ENCODE data around the gene EMC6.
A peak's percentile ranks its signal among the peaks of the same experiment; 100 is the strongest.

EMC6 gene

DNA sequence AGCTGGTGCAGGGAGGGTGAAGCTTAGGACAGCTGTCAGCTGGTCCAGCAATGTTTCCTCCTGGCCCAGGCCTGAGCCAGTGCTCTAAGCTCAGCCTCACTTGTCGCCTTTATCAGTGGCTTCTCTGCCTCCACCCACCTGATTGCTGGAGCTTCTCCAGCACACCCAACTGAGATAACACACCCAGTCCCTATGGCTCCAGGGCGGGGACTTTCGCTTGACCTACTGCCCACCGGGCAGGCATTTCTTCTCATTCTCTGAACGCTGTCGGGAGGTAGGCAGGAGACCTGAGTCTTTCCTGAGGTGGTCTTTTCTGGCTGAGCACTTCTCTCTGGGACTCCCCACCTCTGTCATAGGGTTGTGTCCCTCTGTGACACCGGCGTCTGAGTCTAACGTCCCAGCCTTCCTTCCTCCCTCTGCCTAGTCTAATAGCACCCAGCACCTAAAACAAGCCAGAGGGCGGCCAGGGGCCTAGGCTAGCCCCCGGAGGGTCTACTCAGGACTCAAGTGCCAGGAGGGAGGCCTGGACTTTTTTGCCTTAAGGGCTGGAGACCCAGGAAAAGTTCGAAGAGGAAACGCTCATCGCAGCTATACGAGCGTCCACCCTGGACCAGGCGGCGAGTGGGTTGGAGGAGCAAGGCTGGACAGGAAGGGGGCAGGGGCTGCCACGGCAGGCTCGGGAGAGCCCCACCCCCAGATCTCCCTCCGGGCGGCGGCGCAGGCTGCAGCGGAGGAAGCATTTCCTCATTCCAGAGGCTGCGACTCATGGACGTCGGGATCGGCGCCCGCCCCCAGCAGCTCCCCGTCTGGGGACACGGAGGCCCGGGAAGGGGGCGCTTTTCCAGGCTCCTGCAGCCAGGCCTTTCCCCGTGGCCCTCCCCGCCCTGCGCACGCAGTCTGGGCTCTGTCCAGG is 990 bp upstream of the EMC6 start:
- H3K27ac ChIP-seq (ENCODE audit: low read depth, low read length), result peak overlapping the region; percentile 97
- peaks cover 24% of the 10 kb centered on the region for H3K36me3 ChIP-seq (ENCODE audit: control insufficient read depth, insufficient read depth, low read length)
- H3K4me3 ChIP-seq (ENCODE audit: low read depth, low read length), result peak overlapping the region; percentile 97

DNA sequence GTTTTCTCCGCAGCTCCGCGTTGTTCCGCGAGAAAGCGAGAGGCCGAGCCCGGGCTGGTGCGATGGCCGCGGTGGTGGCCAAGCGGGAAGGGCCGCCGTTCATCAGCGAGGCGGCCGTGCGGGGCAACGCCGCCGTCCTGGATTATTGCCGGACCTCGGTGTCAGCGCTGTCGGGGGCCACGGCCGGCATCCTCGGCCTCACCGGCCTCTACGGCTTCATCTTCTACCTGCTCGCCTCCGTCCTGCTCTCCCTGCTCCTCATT is 404 bp downstream of the EMC6 start:
- no peaks in the 10 kb centered on the region for H3K9me3 ChIP-seq (ENCODE audit: control insufficient read depth, insufficient read depth, low read depth, low read length)
- H3K36me3 ChIP-seq (ENCODE audit: control insufficient read depth, insufficient read depth, low read length), result peaks cover 11% of the 10 kb centered on the region
- peak overlapping the region; percentile 95 for H3K27ac ChIP-seq (ENCODE audit: low read depth, low read length)
- H3K4me1 ChIP-seq (ENCODE audit: control insufficient read depth, insufficient read depth, low read length), result peaks cover 6% of the 10 kb centered on the region
- peak overlapping the region; percentile 97 for H3K9ac ChIP-seq (ENCODE audit: low read length)
- no peaks in the 10 kb centered on the region for H3K27me3 ChIP-seq (ENCODE audit: control insufficient read depth, insufficient read depth, low read length)
- H3K4me3 ChIP-seq (ENCODE audit: low read depth, low read length), result peak overlapping the region; percentile 97

More for the DNA sequence above, 990 bp upstream of the EMC6 start:
- Histone ChIP-seq H3K9me3 (ENCODE audit: control insufficient read depth, insufficient read depth, low read depth, low read length) (no peaks in the 10 kb centered on the region), H3K27me3 (ENCODE audit: control insufficient read depth, insufficient read depth, low read length) (no peaks in the 10 kb centered on the region), H3K4me1 (ENCODE audit: control insufficient read depth, insufficient read depth, low read length) (peaks cover 6% of the 10 kb centered on the region), H3K9ac (ENCODE audit: low read length) (peak overlapping the region; percentile 99)

DNA sequence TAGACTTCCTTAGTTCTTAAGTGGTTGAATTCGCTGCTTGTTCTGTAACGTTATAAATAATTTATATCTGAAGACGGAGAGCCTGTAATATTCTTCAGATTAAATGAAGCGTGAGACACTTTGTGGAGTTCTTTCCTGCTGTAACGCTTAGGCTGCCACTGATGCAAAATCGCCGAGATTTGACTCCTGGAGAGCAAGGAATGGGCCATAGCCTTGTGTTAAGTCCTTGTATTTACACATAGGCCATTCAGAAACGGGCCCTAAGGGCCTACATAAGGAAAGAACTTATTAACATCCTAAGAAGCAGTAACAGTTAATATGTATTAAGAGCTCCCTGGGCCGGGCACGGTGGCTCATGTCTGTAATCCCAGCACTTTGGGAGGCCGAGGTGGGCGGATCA is 936 bp downstream of the EMC6 start:
- Histone ChIP-seq H3K9ac (ENCODE audit: low read length) (peak overlapping the region; percentile 97), H3K9me3 (ENCODE audit: control insufficient read depth, insufficient read depth, low read depth, low read length) (no peaks in the 10 kb centered on the region), H3K36me3 (ENCODE audit: control insufficient read depth, insufficient read depth, low read length) (peaks cover 6% of the 10 kb centered on the region; the same call in 1 of the 2 replicates), H3K27ac (ENCODE audit: low read depth, low read length) (peak overlapping the region; percentile 95; the same call in 1 of the 2 replicates), H3K4me1 (ENCODE audit: control insufficient read depth, insufficient read depth, low read length) (peaks cover 6% of the 10 kb centered on the region), H3K27me3 (ENCODE audit: control insufficient read depth, insufficient read depth, low read length) (no peaks in the 10 kb centered on the region), H3K4me3 (ENCODE audit: low read depth, low read length) (peak overlapping the region; percentile 97)

DNA sequence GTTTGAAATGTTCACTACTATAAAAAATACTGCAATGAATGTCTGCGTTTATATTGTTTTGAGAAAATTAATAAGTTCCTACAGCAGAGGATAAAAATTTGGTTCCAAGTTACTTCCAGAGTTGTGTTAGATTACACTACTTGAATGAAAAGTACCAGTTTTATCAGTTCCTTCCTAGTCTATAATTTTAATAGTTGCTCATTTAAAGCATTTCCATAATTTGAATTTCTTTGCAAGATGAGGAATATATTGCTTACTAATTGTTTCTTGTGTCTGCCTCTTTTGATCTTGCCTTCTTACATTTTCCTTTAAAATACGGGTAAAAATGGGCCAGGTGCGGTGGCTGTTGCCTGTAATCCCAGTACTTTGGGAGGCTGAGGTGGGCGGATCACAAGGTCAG is 4.0 kb downstream of the EMC6 start:
- Histone ChIP-seq H3K9ac (ENCODE audit: low read length) (no peak overlapping the region), H3K4me3 (ENCODE audit: low read depth, low read length) (no peak overlapping the region), H3K27me3 (ENCODE audit: control insufficient read depth, insufficient read depth, low read length) (no peaks in the 10 kb centered on the region), H3K27ac (ENCODE audit: low read depth, low read length) (no peak overlapping the region), H3K9me3 (ENCODE audit: control insufficient read depth, insufficient read depth, low read depth, low read length) (no peaks in the 10 kb centered on the region), H3K4me1 (ENCODE audit: control insufficient read depth, insufficient read depth, low read length) (0 out of 2 replicates have a peak, but pooled peaks cover 2% of the 10 kb centered on the region), H3K36me3 (ENCODE audit: control insufficient read depth, insufficient read depth, low read length) (no peaks in the 10 kb centered on the region)

DNA sequence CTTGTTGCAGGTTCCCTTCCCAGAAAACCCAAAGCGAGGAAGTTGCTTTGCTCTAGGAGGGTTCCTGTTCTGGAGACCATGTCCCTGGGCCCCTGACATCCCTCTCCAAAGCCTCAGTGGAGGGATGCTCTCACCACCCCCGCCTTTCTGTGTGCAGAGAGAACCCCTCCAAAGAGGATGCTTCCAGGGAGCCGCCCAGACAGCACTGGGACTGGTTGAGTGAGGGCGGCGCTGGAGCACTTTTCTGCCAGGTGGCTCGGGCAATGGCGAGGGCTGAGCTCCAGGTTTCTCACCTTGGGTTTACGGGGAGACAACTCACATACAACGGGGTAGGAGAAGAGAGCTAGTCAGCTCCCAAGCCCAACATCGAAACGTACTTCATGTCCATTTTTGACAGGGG is 7.3 kb downstream of the EMC6 start:
- Histone ChIP-seq H3K9ac (ENCODE audit: low read length) (no peak overlapping the region), H3K4me1 (ENCODE audit: control insufficient read depth, insufficient read depth, low read length) (peaks cover 10% of the 10 kb centered on the region), H3K36me3 (ENCODE audit: control insufficient read depth, insufficient read depth, low read length) (no peaks in the 10 kb centered on the region), H3K27me3 (ENCODE audit: control insufficient read depth, insufficient read depth, low read length) (no peaks in the 10 kb centered on the region), H3K27ac (ENCODE audit: low read depth, low read length) (no peak overlapping the region), H3K9me3 (ENCODE audit: control insufficient read depth, insufficient read depth, low read depth, low read length) (no peaks in the 10 kb centered on the region), H3K4me3 (ENCODE audit: low read depth, low read length) (no peak overlapping the region)

DNA sequence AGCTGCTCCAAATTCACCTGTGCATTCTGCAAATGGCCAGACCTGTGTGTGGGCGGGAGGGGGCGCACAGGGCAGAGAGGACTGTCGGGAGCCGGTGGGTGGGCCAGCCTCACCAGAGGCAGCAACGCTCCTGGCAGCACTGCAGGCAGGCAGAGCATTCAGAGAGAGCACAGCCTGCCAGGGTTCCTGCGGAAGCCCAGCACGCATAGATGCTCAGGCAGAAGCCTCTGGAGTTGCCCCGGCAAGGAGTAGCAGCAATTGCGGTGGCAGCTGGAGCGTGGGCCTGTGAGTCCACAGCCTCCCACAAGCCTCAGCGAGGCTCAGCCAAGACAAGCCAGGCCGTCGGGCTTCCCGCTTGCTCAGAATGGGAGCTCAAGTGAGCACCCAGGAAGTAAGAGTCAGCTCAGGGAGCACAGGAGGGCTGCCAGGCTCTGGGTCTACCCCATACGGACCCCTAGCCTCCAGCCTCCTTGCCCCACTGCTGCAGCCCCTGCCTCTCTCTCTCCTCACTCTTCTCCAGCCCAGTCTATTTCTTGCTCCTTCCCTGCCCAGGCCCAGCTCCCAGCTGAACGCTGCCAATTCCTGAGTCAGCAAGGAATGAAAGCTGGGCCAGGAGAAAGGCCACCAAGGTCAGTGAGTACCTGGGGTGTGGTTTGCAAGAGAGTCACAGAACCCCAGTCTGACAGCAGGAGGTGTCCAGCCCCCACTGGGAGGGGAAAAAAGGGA is 9.6 kb downstream of the EMC6 start:
- Histone ChIP-seq H3K4me1 (ENCODE audit: control insufficient read depth, insufficient read depth, low read length) (peaks cover 10% of the 10 kb centered on the region), H3K4me3 (ENCODE audit: low read depth, low read length) (no peak overlapping the region), H3K9ac (ENCODE audit: low read length) (no peak overlapping the region), H3K27me3 (ENCODE audit: control insufficient read depth, insufficient read depth, low read length) (peaks cover 3% of the 10 kb centered on the region; the same call in 1 of the 2 replicates), H3K36me3 (ENCODE audit: control insufficient read depth, insufficient read depth, low read length) (no peaks in the 10 kb centered on the region), H3K27ac (ENCODE audit: low read depth, low read length) (no peak overlapping the region), H3K9me3 (ENCODE audit: control insufficient read depth, insufficient read depth, low read depth, low read length) (no peaks in the 10 kb centered on the region)

DNA sequence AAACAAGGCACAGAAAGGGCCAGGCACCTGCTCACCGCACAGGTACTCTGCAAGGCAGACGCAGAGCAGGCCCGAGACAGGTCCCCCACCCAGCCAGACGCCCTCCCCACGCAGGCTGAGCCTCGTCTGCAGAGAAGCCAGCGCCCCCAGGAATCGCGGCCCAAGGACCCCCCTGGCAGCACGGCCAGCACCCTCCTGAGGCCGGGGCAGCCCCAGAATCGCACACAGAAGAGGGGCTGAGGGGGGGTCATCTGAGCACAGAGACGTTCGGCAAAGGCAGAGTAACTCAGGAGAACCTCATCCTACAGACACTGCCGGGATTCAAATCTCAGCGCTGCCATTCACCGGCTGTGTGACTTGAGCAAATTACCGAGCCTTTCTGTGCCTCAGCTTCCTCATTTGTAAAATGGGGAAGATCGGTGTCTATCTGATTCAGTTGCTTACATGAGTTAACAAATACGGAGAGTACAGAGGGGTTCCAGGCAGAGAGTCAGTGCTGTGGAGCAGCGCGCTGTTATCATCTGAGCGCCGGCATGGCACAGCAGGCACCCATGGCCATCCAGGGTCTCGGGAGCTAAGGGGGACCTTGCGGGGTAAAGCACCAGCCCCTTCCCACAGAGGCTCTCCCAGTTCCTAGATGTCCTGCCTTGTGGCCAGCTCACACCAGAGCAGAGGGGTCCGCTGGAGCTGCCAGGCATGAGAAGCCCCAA is 10.4 kb downstream of the EMC6 start:
- H3K4me3 ChIP-seq (ENCODE audit: low read depth, low read length), result no peak overlapping the region
- no peaks in the 10 kb centered on the region for H3K36me3 ChIP-seq (ENCODE audit: control insufficient read depth, insufficient read depth, low read length)
- H3K27ac ChIP-seq (ENCODE audit: low read depth, low read length), result no peak overlapping the region
- peaks cover 10% of the 10 kb centered on the region for H3K4me1 ChIP-seq (ENCODE audit: control insufficient read depth, insufficient read depth, low read length)
- H3K9me3 ChIP-seq (ENCODE audit: control insufficient read depth, insufficient read depth, low read depth, low read length), result no peaks in the 10 kb centered on the region
- peaks cover 3% of the 10 kb centered on the region; the same call in 1 of the 2 replicates for H3K27me3 ChIP-seq (ENCODE audit: control insufficient read depth, insufficient read depth, low read length)
- H3K9ac ChIP-seq (ENCODE audit: low read length), result no peak overlapping the region

DNA sequence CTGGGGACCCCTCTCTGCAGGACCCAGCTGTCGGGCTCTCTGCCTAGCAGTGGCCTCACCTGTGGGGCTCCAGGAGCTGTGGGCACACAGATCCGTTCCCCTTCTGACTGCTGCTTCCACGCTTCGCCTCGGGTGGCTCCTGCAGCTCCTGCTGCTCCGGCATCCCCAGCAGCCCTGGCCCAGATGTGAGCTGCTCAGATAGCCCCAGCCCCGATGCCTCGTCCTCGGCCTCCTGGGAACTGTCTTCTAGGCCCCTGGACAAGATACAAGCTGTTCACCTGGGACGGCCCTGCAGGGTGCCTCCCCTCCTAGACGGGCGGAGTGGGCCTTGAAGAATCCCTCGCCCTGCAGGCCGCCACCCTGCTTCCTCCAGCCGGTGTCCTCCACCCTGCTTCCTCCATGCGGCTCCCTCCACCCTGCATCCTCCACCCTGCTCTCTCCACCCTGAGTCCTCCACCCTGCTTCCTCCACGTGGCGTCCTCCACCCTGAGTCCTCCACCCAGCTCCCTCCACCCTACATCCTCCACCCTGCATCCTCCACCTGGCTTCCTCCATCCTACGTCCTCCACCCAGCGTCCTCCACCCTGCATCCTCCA is 11.0 kb downstream of the EMC6 start:
- no peaks in the 10 kb centered on the region for H3K9me3 ChIP-seq (ENCODE audit: control insufficient read depth, insufficient read depth, low read depth, low read length)
- no peak overlapping the region for H3K9ac ChIP-seq (ENCODE audit: low read length)
- peaks cover 3% of the 10 kb centered on the region; the same call in 1 of the 2 replicates for H3K27me3 ChIP-seq (ENCODE audit: control insufficient read depth, insufficient read depth, low read length)
- no peaks in the 10 kb centered on the region for H3K36me3 ChIP-seq (ENCODE audit: control insufficient read depth, insufficient read depth, low read length)
- H3K27ac ChIP-seq (ENCODE audit: low read depth, low read length), result no peak overlapping the region
- peaks cover 10% of the 10 kb centered on the region for H3K4me1 ChIP-seq (ENCODE audit: control insufficient read depth, insufficient read depth, low read length)
- H3K4me3 ChIP-seq (ENCODE audit: low read depth, low read length), result no peak overlapping the region

DNA sequence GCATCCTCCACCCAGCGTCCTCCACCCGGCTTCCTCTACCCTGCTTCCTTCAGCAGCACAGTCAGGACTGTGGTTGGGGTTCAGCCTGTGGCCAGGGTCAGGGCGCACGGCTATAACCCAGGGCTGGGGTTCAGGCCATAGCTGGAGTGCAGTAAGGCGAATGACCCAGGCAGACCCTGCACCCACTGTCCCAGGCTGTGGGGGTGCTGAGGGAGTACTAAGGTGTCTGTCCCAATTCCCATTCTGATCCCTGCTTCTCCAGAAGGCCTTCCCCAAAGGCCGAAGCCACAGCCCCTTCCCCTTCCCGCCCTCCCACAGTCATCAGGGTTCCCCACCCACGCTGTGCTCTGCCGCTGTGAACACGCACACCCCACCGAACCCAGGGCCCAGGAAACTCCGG is 12.4 kb downstream of the EMC6 start:
- Histone ChIP-seq H3K27me3 (ENCODE audit: control insufficient read depth, insufficient read depth, low read length) (peaks cover 8% of the 10 kb centered on the region; the same call in 1 of the 2 replicates), H3K27ac (ENCODE audit: low read depth, low read length) (no peak overlapping the region), H3K9me3 (ENCODE audit: control insufficient read depth, insufficient read depth, low read depth, low read length) (no peaks in the 10 kb centered on the region), H3K9ac (ENCODE audit: low read length) (no peak overlapping the region), H3K4me3 (ENCODE audit: low read depth, low read length) (no peak overlapping the region), H3K4me1 (ENCODE audit: control insufficient read depth, insufficient read depth, low read length) (peaks cover 10% of the 10 kb centered on the region), H3K36me3 (ENCODE audit: control insufficient read depth, insufficient read depth, low read length) (no peaks in the 10 kb centered on the region)

DNA sequence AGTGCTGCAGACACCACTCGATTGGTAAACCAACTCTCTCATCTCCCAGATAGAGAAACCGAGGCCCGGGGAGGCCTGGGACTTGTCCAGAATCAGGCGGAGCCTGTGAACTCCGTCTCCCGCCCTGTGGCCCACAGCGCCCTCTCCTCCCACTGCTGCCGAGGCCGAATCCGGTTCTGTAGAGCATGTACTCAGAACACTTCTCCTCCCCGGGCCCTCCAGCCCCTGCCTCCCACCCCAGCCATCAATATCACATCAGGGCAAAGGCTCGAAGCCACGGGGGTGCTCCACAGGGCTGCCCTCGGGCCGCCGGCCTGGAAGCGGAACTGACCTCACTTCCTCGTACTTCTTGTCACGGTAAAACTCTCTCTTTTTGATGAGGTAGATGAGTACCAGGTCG is 13.0 kb downstream of the EMC6 start:
- H3K27ac ChIP-seq (ENCODE audit: low read depth, low read length), result no peak overlapping the region
- H3K4me1 ChIP-seq (ENCODE audit: control insufficient read depth, insufficient read depth, low read length), result peaks cover 10% of the 10 kb centered on the region
- no peaks in the 10 kb centered on the region for H3K36me3 ChIP-seq (ENCODE audit: control insufficient read depth, insufficient read depth, low read length)
- H3K4me3 ChIP-seq (ENCODE audit: low read depth, low read length), result no peak overlapping the region
- no peaks in the 10 kb centered on the region for H3K9me3 ChIP-seq (ENCODE audit: control insufficient read depth, insufficient read depth, low read depth, low read length)
- H3K9ac ChIP-seq (ENCODE audit: low read length), result no peak overlapping the region
- H3K27me3 ChIP-seq (ENCODE audit: control insufficient read depth, insufficient read depth, low read length), result peaks cover 8% of the 10 kb centered on the region; the same call in 1 of the 2 replicates

Data from HUES6 (cell line).